ENCODE results near the gene AP1G1. TPM values are rescaled to one million over a fixed set of nuclear protein-coding genes. Genes with fewer than 3 reads are reported as not detected.

AP1G1 gene
- polyA plus RNA-seq, 1 donor from 2014 or later, result 57.1 TPM

DNA sequence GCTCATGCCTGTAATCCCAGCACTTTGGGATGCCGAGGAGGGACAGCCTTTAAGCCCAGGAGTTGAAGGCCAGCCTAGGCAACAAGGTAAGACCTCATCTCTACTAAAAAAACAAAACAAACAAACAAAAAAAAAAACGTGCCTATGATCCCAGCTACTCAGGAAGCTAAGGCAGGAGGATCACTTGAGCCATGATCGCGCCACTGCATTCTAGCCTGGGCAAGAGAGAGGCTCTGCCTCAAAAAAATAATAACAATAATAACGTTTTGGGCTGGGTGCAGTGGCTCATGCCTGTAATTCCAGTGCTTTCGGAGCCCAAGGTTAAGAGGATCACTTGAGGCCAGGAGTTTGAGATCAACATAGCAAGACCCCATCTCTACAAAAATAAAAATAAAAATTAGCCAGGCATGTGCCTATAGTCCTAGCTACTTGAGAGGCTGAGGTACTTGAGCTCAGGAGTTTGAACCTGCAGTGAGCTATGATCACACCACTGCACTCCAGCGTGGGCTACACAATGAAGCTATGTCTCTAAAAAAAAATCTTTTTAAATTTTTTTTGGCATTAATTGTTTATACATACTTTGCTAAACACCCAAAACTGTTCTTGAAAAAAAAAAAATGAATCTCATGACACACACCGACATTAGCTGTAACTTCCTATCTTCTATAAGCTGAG lies 87.4 kb downstream of the AP1G1 start:
- TF ChIP-seq, protein P1, sequence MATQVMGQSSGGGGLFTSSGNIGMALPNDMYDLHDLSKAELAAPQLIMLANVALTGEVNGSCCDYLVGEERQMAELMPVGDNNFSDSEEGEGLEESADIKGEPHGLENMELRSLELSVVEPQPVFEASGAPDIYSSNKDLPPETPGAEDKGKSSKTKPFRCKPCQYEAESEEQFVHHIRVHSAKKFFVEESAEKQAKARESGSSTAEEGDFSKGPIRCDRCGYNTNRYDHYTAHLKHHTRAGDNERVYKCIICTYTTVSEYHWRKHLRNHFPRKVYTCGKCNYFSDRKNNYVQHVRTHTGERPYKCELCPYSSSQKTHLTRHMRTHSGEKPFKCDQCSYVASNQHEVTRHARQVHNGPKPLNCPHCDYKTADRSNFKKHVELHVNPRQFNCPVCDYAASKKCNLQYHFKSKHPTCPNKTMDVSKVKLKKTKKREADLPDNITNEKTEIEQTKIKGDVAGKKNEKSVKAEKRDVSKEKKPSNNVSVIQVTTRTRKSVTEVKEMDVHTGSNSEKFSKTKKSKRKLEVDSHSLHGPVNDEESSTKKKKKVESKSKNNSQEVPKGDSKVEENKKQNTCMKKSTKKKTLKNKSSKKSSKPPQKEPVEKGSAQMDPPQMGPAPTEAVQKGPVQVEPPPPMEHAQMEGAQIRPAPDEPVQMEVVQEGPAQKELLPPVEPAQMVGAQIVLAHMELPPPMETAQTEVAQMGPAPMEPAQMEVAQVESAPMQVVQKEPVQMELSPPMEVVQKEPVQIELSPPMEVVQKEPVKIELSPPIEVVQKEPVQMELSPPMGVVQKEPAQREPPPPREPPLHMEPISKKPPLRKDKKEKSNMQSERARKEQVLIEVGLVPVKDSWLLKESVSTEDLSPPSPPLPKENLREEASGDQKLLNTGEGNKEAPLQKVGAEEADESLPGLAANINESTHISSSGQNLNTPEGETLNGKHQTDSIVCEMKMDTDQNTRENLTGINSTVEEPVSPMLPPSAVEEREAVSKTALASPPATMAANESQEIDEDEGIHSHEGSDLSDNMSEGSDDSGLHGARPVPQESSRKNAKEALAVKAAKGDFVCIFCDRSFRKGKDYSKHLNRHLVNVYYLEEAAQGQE (IDR thresholded peaks at IDR 0.05; ENCODE audit: borderline replicate concordance), result no peak
- no peak for TF ChIP-seq EZH2 (IDR thresholded peaks at IDR 0.05; ENCODE audit: borderline replicate concordance, insufficient read depth, low read length, poor library complexity, severe bottlenecking)
- TF ChIP-seq, protein P2, sequence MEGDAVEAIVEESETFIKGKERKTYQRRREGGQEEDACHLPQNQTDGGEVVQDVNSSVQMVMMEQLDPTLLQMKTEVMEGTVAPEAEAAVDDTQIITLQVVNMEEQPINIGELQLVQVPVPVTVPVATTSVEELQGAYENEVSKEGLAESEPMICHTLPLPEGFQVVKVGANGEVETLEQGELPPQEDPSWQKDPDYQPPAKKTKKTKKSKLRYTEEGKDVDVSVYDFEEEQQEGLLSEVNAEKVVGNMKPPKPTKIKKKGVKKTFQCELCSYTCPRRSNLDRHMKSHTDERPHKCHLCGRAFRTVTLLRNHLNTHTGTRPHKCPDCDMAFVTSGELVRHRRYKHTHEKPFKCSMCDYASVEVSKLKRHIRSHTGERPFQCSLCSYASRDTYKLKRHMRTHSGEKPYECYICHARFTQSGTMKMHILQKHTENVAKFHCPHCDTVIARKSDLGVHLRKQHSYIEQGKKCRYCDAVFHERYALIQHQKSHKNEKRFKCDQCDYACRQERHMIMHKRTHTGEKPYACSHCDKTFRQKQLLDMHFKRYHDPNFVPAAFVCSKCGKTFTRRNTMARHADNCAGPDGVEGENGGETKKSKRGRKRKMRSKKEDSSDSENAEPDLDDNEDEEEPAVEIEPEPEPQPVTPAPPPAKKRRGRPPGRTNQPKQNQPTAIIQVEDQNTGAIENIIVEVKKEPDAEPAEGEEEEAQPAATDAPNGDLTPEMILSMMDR (IDR thresholded peaks at IDR 0.05; ENCODE audit: poor library complexity, severe bottlenecking), result no peak
- no peak for TF ChIP-seq POLR2AphosphoS5 (IDR thresholded peaks at IDR 0.05)
- TF ChIP-seq SMC3 (conservative IDR thresholded peaks at IDR 0.05; ENCODE audit: poor library complexity), result no peak
- TF ChIP-seq TAF1 (IDR thresholded peaks at IDR 0.05; ENCODE audit: low read depth), result no peak
- TF ChIP-seq RAD21 (conservative IDR thresholded peaks at IDR 0.05), result no peak
- no peak for TF ChIP-seq MXI1 (conservative IDR thresholded peaks at IDR 0.05; ENCODE audit: poor library complexity, severe bottlenecking)
- TF ChIP-seq EP300 (conservative IDR thresholded peaks at IDR 0.05; ENCODE audit: poor library complexity, severe bottlenecking), result no peak
- Histone ChIP-seq H2AFZ (ENCODE audit: low read depth, low read length) (no peak overlapping the region), H3F3A (ENCODE audit: insufficient read depth, low read length, poor library complexity, severe bottlenecking) (no peaks in the 10 kb centered on the region), H3K4me3 (ENCODE audit: low read length) (no peak overlapping the region), H3K36me3 (ENCODE audit: insufficient read depth, low read length) (no peaks in the 10 kb centered on the region), H3K79me2 (replicated peaks; ENCODE audit: insufficient read depth, low read length) (peaks cover 24% of the 10 kb centered on the region), H3K27ac (ENCODE audit: low read length) (no peak overlapping the region), H3K9me2 (ENCODE audit: insufficient read depth, low read length) (no peaks in the 10 kb centered on the region), H3K4me2 (ENCODE audit: low read length) (no peak overlapping the region), H3K9ac (ENCODE audit: low read length) (no peak overlapping the region), H4K20me1 (ENCODE audit: insufficient read depth) (no peaks in the 10 kb centered on the region), H3K9me3 (ENCODE audit: low read length) (no peaks in the 10 kb centered on the region), H3K27me3 (ENCODE audit: insufficient read depth, low read depth, low read length) (no peaks in the 10 kb centered on the region)

DNA sequence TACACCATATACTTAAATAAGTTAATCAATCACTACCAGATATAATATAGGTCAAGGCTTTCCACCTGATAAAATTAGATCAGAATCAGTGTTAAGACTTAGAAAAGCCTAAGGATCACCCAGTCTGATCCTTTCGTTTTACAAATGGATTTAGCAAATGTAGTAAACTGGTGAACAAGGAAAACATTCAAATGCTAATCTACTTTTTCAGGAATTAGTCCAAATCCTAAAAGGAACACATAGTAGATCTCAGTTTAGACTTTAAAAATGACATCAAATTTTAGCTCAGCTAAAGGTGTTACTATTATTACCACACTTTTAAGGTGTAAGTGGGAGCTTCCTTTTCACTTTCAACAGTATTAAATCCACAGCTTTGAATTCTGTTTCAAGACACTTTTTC lies 96.1 kb downstream of the AP1G1 start:
- no peak overlapping the region for H2AFZ ChIP-seq (ENCODE audit: low read depth, low read length)
- no peak overlapping the region for H3K27ac ChIP-seq (ENCODE audit: low read length)
- H3K9me2 ChIP-seq (ENCODE audit: insufficient read depth, low read length), result no peaks in the 10 kb centered on the region
- H3K79me2 ChIP-seq (replicated peaks; ENCODE audit: insufficient read depth, low read length), result peaks cover 6% of the 10 kb centered on the region
- no peak overlapping the region for H3K9ac ChIP-seq (ENCODE audit: low read length)
- no peak overlapping the region for H3K4me3 ChIP-seq (ENCODE audit: low read length)
- no peaks in the 10 kb centered on the region for H3K36me3 ChIP-seq (ENCODE audit: insufficient read depth, low read length)
- no peaks in the 10 kb centered on the region for H3K27me3 ChIP-seq (ENCODE audit: insufficient read depth, low read depth, low read length)
- no peak overlapping the region for H3K4me2 ChIP-seq (ENCODE audit: low read length)
- no peaks in the 10 kb centered on the region for H4K20me1 ChIP-seq (ENCODE audit: insufficient read depth)
- H3K9me3 ChIP-seq (ENCODE audit: low read length), result no peaks in the 10 kb centered on the region
- TF ChIP-seq, protein P2 (IDR thresholded peaks at IDR 0.05; ENCODE audit: poor library complexity, severe bottlenecking), result no peak
- TF ChIP-seq, protein P1 (IDR thresholded peaks at IDR 0.05; ENCODE audit: borderline replicate concordance), result no peak
- no peak for TF ChIP-seq TAF1 (IDR thresholded peaks at IDR 0.05; ENCODE audit: low read depth)
- TF ChIP-seq EZH2 (IDR thresholded peaks at IDR 0.05; ENCODE audit: borderline replicate concordance, insufficient read depth, low read length, poor library complexity, severe bottlenecking), result no peak
- H3F3A ChIP-seq (ENCODE audit: insufficient read depth, low read length, poor library complexity, severe bottlenecking), result no peaks in the 10 kb centered on the region

Data from neural cell (in vitro differentiated cells).